Nasal cavity respiratory epithelium epithelial cell of viscerocranial mucosa (primary cell): ENCODE data around the gene CHMP4B. TPM values are rescaled to one million over a fixed set of nuclear protein-coding genes. Genes with fewer than 3 reads are reported as not detected.

Experiments used
- total RNA-seq: library from RNA; depleted of rRNA; stranded (reverse); fragments of >200 nt; gene quantifications from 2 replicates; pipeline ENCODE4 v1.2.3, GENCODE V29; 2014

The CHMP4B gene
- 18.5 and 48.1 TPM in 2 replicates for total RNA-seq

GRCh38 chr20:33810885-33811775 is at the start of gene CHMP4B:
CHMP4B (plus strand) TSS chr20:33811348; CDS start chr20:33811469, 121 bp downstream.

Other genes starting within 250 kb of the CHMP4B start
- under 0.01 TPM in 1 of 2 replicates, not detected in the other for gene C20orf144, start 149.0 kb upstream of the CHMP4B start, total RNA-seq
- gene ACTL10, start 144.4 kb upstream of the CHMP4B start, total RNA-seq, result 1.4 and 1.7 TPM in 2 replicates
- gene NECAB3, start 136.9 kb upstream of the CHMP4B start, total RNA-seq, result 8.2 and 10.5 TPM in 2 replicates
- 0.34 and 0.36 TPM in 2 replicates for gene E2F1, start 125.0 kb upstream of the CHMP4B start, total RNA-seq
- gene PXMP4, start 91.0 kb upstream of the CHMP4B start, total RNA-seq, result 3.8 and 7.8 TPM in 2 replicates
- 0.68 and 1.3 TPM in 2 replicates for gene ZNF341, start 79.4 kb upstream of the CHMP4B start, total RNA-seq
- 57.8 and 89.3 TPM in 2 replicates for gene RALY, start 182.6 kb downstream of the CHMP4B start, total RNA-seq